ENCODE data around the gene SRP68.
"Not testable (repeated sequence)": the region's sequence is repeated elsewhere in the genome, so short reads cannot be mapped to it uniquely, and the experiment has no call there.

The SRP68 gene

GRCh38 chr17:76089680-76090516, 17.6 kb upstream of the SRP68 start:
- DNase-seq = no peak

- DNase-seq = no peak
Measured at GRCh38 chr17:76088868-76089576, 16.7 kb upstream of the SRP68 start.

GRCh38 chr17:76088041-76088867, 15.9 kb upstream of the SRP68 start:
- no peak for DNase-seq

GRCh38 chr17:76087531-76087930, 15.2 kb upstream of the SRP68 start:
- no peak for DNase-seq

- DNase-seq = no peak
Measured at GRCh38 chr17:76086384-76086783, 14.1 kb upstream of the SRP68 start.

- no peak for DNase-seq
Measured at GRCh38 chr17:76085731-76086366, 13.5 kb upstream of the SRP68 start.

GRCh38 chr17:76085066-76085730, 12.9 kb upstream of the SRP68 start:
- no peak for DNase-seq

- DNase-seq = no peak
Measured at GRCh38 chr17:76083536-76084182, 11.3 kb upstream of the SRP68 start.

GRCh38 chr17:76082326-76083251, 10.3 kb upstream of the SRP68 start:
- no peak for DNase-seq

- DNase-seq = no peak
Measured at GRCh38 chr17:76081295-76082210, 9.2 kb upstream of the SRP68 start.

GRCh38 chr17:76080768-76081287, 8.5 kb upstream of the SRP68 start:
- no peak for DNase-seq

- peak; percentile 36 for DNase-seq
Measured at GRCh38 chr17:76079956-76080767, 7.8 kb upstream of the SRP68 start.

- DNase-seq = no peak
Measured at GRCh38 chr17:76079535-76079955, 7.2 kb upstream of the SRP68 start.

GRCh38 chr17:76078860-76079534, 6.7 kb upstream of the SRP68 start, which contains the start of gene ZACN:
Gene ZACN (plus strand): TSS chr17:76079182. CDS start chr17:76079265, 83 bp downstream.
- DNase-seq = no peak

GRCh38 chr17:76078370-76078769, 6.1 kb upstream of the SRP68 start:
- not testable (repeated sequence) for DNase-seq

GRCh38 chr17:76077584-76078110, 5.3 kb upstream of the SRP68 start:
- DNase-seq = no peak
